ENCODE results near the gene SLC9A7.

The SLC9A7 gene

GRCh38 chrX:46713672-46714490 lies 45.0 kb downstream of the SLC9A7 start (continued):
- no peak for TF ChIP-seq TRIM28 (IDR thresholded peaks at IDR 0.05; ENCODE audit: borderline replicate concordance, low read length)
- no peak for TF ChIP-seq IKZF3 (tag by site-specific recombination; IDR thresholded peaks at IDR 0.05)
- no peak for TF ChIP-seq ZNF155 (tag by site-specific recombination; IDR thresholded peaks at IDR 0.05)
- TF ChIP-seq ZNF19 (tag by site-specific recombination; IDR thresholded peaks at IDR 0.05; ENCODE audit: low read depth), result no peak

GRCh38 chrX:46712764-46713163 lies 46.2 kb downstream of the SLC9A7 start:
- CTCF ChIA-PET, result no interaction called here
- no peaks in the 10 kb centered on the region for H3K9me3 ChIP-seq (ENCODE audit: control insufficient read depth, insufficient read depth, low read depth, low read length)

DNA sequence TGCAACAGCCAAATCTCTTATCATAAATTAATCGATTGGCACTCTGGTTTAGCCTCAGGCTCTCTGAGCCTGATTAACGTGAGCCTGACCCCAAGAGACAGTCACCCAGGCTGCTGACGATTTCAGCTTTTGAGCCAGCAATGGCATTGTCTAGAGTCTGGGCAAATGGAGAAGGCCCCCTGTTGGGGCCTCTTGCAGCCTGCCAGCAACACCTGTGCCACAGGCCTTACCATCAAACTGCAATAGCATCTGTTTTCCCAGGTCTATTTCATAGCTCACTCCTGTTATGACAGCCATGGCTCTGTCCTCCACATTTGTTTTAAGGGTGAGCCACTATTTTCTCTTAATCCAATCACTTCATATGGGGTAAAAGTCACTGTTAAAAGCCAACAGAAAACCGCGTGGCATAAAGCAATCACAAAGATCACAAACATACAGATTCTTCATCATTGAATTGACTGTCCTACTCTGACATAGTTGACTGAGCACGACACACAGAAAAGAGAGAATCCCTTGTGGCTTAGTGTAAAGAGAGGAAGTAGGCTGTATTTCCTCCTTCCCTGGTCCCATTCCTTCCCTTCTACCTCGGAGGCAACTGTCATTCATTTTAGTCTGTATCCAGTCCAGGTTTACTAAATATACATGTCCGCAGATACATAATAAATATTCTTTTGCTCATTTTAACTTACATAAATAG lies 47.8 kb downstream of the SLC9A7 start:
- POLR2A ChIA-PET, result no interaction called here
- Histone ChIP-seq H3K4me1 (ENCODE audit: control insufficient read depth, insufficient read depth, low read length) (peaks cover 8% of the 10 kb centered on the region), H3K4me3 (ENCODE audit: low read depth, low read length) (no peak overlapping the region), H3K36me3 (ENCODE audit: control insufficient read depth in 2 of 2, insufficient read depth in 1 of 2, low read length in 2 of 2) (no peaks in the 10 kb centered on the region), H3K27ac (ENCODE audit: extremely low read depth, low read depth, low read length) (no peak overlapping the region), H3K9me3 (ENCODE audit: control insufficient read depth, insufficient read depth, low read depth, low read length) (no peaks in the 10 kb centered on the region)
- CTCF ChIA-PET, result no interaction called here
- TF ChIP-seq ZNF510 (tag by site-specific recombination; IDR thresholded peaks at IDR 0.05; ENCODE audit: insufficient replicate concordance) (no peak), HOXA7 (CRISPR knock-in tag; IDR thresholded peaks at IDR 0.05; ENCODE audit: borderline replicate concordance) (no peak), ZNF146 (tag by site-specific recombination; IDR thresholded peaks at IDR 0.05) (no peak), ZNF473 (tag by site-specific recombination; IDR thresholded peaks at IDR 0.05) (no peak), HOXD13 (CRISPR knock-in tag; IDR thresholded peaks at IDR 0.05; ENCODE audit: borderline replicate concordance) (no peak), ZNF112 (tag by site-specific recombination; IDR thresholded peaks at IDR 0.05) (no peak), KLF8 (tag by site-specific recombination; IDR thresholded peaks at IDR 0.05) (no peak), GLI4 (tag by site-specific recombination; IDR thresholded peaks at IDR 0.05) (no peak), ZNF18 (tag by site-specific recombination; IDR thresholded peaks at IDR 0.05) (no peak), ZNF837 (tag by site-specific recombination; IDR thresholded peaks at IDR 0.05) (no peak)
- TF ChIP-seq, protein P1, sequence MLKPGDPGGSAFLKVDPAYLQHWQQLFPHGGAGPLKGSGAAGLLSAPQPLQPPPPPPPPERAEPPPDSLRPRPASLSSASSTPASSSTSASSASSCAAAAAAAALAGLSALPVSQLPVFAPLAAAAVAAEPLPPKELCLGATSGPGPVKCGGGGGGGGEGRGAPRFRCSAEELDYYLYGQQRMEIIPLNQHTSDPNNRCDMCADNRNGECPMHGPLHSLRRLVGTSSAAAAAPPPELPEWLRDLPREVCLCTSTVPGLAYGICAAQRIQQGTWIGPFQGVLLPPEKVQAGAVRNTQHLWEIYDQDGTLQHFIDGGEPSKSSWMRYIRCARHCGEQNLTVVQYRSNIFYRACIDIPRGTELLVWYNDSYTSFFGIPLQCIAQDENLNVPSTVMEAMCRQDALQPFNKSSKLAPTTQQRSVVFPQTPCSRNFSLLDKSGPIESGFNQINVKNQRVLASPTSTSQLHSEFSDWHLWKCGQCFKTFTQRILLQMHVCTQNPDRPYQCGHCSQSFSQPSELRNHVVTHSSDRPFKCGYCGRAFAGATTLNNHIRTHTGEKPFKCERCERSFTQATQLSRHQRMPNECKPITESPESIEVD (tag by site-specific recombination; IDR thresholded peaks at IDR 0.05), result no peak
- TF ChIP-seq, protein P2, sequence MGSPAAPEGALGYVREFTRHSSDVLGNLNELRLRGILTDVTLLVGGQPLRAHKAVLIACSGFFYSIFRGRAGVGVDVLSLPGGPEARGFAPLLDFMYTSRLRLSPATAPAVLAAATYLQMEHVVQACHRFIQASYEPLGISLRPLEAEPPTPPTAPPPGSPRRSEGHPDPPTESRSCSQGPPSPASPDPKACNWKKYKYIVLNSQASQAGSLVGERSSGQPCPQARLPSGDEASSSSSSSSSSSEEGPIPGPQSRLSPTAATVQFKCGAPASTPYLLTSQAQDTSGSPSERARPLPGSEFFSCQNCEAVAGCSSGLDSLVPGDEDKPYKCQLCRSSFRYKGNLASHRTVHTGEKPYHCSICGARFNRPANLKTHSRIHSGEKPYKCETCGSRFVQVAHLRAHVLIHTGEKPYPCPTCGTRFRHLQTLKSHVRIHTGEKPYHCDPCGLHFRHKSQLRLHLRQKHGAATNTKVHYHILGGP (tag by site-specific recombination; IDR thresholded peaks at IDR 0.05), result no peak
- TF ChIP-seq, protein P3, sequence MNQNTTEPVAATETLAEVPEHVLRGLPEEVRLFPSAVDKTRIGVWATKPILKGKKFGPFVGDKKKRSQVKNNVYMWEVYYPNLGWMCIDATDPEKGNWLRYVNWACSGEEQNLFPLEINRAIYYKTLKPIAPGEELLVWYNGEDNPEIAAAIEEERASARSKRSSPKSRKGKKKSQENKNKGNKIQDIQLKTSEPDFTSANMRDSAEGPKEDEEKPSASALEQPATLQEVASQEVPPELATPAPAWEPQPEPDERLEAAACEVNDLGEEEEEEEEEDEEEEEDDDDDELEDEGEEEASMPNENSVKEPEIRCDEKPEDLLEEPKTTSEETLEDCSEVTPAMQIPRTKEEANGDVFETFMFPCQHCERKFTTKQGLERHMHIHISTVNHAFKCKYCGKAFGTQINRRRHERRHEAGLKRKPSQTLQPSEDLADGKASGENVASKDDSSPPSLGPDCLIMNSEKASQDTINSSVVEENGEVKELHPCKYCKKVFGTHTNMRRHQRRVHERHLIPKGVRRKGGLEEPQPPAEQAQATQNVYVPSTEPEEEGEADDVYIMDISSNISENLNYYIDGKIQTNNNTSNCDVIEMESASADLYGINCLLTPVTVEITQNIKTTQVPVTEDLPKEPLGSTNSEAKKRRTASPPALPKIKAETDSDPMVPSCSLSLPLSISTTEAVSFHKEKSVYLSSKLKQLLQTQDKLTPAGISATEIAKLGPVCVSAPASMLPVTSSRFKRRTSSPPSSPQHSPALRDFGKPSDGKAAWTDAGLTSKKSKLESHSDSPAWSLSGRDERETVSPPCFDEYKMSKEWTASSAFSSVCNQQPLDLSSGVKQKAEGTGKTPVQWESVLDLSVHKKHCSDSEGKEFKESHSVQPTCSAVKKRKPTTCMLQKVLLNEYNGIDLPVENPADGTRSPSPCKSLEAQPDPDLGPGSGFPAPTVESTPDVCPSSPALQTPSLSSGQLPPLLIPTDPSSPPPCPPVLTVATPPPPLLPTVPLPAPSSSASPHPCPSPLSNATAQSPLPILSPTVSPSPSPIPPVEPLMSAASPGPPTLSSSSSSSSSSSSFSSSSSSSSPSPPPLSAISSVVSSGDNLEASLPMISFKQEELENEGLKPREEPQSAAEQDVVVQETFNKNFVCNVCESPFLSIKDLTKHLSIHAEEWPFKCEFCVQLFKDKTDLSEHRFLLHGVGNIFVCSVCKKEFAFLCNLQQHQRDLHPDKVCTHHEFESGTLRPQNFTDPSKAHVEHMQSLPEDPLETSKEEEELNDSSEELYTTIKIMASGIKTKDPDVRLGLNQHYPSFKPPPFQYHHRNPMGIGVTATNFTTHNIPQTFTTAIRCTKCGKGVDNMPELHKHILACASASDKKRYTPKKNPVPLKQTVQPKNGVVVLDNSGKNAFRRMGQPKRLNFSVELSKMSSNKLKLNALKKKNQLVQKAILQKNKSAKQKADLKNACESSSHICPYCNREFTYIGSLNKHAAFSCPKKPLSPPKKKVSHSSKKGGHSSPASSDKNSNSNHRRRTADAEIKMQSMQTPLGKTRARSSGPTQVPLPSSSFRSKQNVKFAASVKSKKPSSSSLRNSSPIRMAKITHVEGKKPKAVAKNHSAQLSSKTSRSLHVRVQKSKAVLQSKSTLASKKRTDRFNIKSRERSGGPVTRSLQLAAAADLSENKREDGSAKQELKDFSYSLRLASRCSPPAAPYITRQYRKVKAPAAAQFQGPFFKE (tag by site-specific recombination; IDR thresholded peaks at IDR 0.05; ENCODE audit: borderline replicate concordance), result no peak

More at GRCh38 chrX:46712764-46713163, 46.2 kb downstream of the SLC9A7 start:
- Histone ChIP-seq H3K27ac (ENCODE audit: extremely low read depth, low read depth, low read length) (no peak overlapping the region), H3K4me1 (ENCODE audit: control insufficient read depth, insufficient read depth, low read length) (peaks cover 8% of the 10 kb centered on the region), H3K36me3 (ENCODE audit: control insufficient read depth in 2 of 2, insufficient read depth in 1 of 2, low read length in 2 of 2) (no peaks in the 10 kb centered on the region), H3K4me3 (ENCODE audit: low read depth, low read length) (no peak overlapping the region)
- POLR2A ChIA-PET, result no interaction called here
- TF ChIP-seq, protein P1 (tag by site-specific recombination; IDR thresholded peaks at IDR 0.05), result peak; percentile 28; the same call in 1 of the 2 replicates
- TF ChIP-seq ZNF354C (tag by site-specific recombination; IDR thresholded peaks at IDR 0.05; ENCODE audit: borderline replicate concordance, low read depth), result no peak
